Glutamatergic neuron (in vitro differentiated cells): ENCODE data around the gene B3GAT1. TPM values are rescaled to one million over a fixed set of nuclear protein-coding genes. Genes with fewer than 3 reads are reported as not detected.
A peak's percentile ranks its signal among the peaks of the same experiment; 100 is the strongest.

Source experiments
- DNase-seq: peaks from one replicate; pipeline ENCODE4 v3.0.0; 2022
- H3K27ac Mint-ChIP-seq: one replicate; pipeline ENCODE4 v1.8.0; 2020; ENCODE audit warnings: mild to moderate bottlenecking, mixed read lengths, inconsistent platforms; ENCODE audit not compliant: unreplicated experiment
- H3K27me3 Mint-ChIP-seq: one replicate; pipeline ENCODE4 v1.8.0; 2020; ENCODE audit warnings: mild to moderate bottlenecking, moderate library complexity, mixed read lengths, inconsistent platforms; ENCODE audit not compliant: unreplicated experiment
- H3K36me3 Mint-ChIP-seq: one replicate; pipeline ENCODE4 v1.8.0; 2020; ENCODE audit warnings: mild to moderate bottlenecking, mixed read lengths, inconsistent platforms; ENCODE audit not compliant: unreplicated experiment
- H3K4me1 Mint-ChIP-seq: one replicate; pipeline ENCODE4 v1.8.0; 2020; ENCODE audit warnings: mild to moderate bottlenecking, low read depth, mixed read lengths, inconsistent platforms; ENCODE audit not compliant: unreplicated experiment
- H3K4me3 Mint-ChIP-seq: one replicate; pipeline ENCODE4 v1.8.0; 2020; ENCODE audit warnings: mild to moderate bottlenecking, mixed read lengths, inconsistent platforms; ENCODE audit not compliant: unreplicated experiment
- H3K9me3 Mint-ChIP-seq: one replicate; pipeline ENCODE4 v1.8.0; 2020; ENCODE audit warnings: mild to moderate bottlenecking, moderate library complexity, mixed read lengths, inconsistent platforms; ENCODE audit not compliant: unreplicated experiment
- total RNA-seq: library from RNA; stranded (reverse); fragmentation: NEBNext Ultra II Directional; extraction: Animal tissue kit (Norgen Biotek cat#: 25700); gene quantifications from one replicate; pipeline ENCODE4 v1.2.1, GENCODE V29; 2021; ENCODE audit not compliant: unreplicated experiment
- TF ChIP-seq, protein P1 (sequence below): fragments of 200-600 bp; sonication (generic); IDR thresholded peaks from one replicate; pipeline ENCODE4 v1.5.0; 2021; ENCODE audit not compliant: partially characterized antibody, unreplicated experiment

B3GAT1 gene
- total RNA-seq, 1 donor from 2014 or later: 240 TPM

DNA sequence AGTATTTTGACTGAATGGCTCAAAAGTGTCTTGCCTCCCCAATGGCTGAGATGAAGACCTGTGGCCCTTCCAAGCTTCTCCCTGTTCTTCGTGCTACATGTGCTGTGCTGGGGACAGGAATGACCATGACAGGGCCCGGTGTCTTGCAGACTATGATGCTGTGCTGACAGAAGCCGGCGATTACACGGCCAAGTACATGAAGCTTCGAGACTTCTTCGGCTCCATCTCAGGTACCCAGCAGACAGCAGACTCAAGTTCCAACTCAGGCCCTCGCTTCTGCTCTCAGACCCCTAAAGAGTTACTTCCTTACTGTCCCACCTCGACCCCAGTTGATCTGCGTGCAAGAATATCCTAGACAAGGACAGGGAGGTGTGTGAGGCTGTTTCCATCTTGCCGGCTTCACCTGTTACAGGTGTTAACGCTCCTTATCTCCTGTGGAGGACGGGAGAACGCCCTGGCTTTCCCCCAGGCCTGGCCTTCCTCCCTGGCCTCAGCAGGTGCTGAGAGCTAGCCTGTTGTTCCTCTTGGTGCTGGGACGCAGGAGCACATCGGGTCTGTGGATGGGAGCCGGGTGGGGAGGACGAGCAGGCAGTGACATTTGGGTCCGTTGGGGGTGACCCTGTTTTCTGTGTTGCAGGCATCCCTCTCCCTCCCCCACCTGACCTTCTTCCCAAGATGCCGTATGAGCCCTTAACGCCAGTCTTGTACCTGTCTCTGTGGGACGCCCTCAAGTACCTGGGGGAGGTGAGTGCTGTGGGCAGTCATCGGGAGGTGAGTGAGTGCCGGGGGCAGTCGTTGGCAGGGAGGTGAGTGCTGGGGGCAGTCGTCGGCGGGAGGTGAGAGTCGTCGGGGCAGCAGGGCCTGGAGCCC, 42.2 kb downstream of the B3GAT1 start:
- Mint-ChIP-seq H3K36me3 (no peaks in the 10 kb centered on the region), H3K27me3 (peaks cover 19% of the 10 kb centered on the region), H3K4me1 (peaks cover 12% of the 10 kb centered on the region), H3K9me3 (peaks cover 32% of the 10 kb centered on the region), H3K4me3 (no peak overlapping the region), H3K27ac (no peak overlapping the region)
- TF ChIP-seq, protein P1, sequence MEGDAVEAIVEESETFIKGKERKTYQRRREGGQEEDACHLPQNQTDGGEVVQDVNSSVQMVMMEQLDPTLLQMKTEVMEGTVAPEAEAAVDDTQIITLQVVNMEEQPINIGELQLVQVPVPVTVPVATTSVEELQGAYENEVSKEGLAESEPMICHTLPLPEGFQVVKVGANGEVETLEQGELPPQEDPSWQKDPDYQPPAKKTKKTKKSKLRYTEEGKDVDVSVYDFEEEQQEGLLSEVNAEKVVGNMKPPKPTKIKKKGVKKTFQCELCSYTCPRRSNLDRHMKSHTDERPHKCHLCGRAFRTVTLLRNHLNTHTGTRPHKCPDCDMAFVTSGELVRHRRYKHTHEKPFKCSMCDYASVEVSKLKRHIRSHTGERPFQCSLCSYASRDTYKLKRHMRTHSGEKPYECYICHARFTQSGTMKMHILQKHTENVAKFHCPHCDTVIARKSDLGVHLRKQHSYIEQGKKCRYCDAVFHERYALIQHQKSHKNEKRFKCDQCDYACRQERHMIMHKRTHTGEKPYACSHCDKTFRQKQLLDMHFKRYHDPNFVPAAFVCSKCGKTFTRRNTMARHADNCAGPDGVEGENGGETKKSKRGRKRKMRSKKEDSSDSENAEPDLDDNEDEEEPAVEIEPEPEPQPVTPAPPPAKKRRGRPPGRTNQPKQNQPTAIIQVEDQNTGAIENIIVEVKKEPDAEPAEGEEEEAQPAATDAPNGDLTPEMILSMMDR: no peak
- DNase-seq: peak; percentile 6

DNA sequence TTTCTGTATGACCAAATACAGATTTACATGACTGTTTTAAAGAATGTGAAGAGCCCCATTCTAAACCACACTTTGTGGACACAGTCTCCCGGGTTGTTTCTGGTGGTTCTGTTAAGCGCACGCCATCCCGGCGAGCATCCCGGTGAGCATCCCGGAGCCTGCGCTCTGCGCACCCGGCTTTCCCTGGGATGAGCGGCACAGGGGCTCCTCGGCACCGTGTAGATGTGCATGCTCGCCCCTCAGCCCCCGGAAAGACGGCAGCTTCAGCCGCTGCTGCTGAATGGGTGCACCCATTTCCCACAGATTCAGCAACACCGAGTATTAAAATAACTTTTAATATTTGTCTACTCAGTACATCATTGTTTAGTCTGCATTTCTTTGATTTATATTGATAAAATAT, 44.3 kb downstream of the B3GAT1 start:
- no peak for DNase-seq
- H3K36me3 Mint-ChIP-seq: no peaks in the 10 kb centered on the region
- H3K4me3 Mint-ChIP-seq: no peak overlapping the region
- peaks cover 10% of the 10 kb centered on the region for H3K27me3 Mint-ChIP-seq
- peaks cover 6% of the 10 kb centered on the region for H3K4me1 Mint-ChIP-seq
- peak overlapping the region; percentile 12 for H3K27ac Mint-ChIP-seq
- TF ChIP-seq, protein P1: no peak
- H3K9me3 Mint-ChIP-seq: peaks cover 20% of the 10 kb centered on the region

DNA sequence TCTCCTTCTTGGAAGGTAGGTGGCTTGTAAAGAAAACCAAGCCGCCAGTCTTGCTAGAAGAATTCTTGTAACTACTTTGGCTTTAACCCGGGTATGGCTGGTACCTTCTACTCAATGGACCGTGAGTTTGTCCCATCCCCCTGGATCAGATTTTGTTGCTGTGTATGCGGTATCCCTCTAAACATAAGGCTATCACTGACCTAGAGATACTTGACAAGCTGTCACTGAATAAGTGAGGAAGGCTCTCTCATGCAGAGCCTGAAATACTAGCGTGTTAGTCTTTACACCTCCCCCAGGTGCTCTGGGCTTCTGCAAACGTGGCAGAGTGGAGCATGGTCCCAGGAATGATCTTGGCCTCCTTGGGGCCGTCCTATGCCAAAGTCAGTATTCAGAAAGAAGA, 45.8 kb downstream of the B3GAT1 start:
- H3K27ac Mint-ChIP-seq: no peak overlapping the region
- TF ChIP-seq, protein P1: no peak
- peaks cover 6% of the 10 kb centered on the region for H3K36me3 Mint-ChIP-seq
- H3K4me1 Mint-ChIP-seq: peaks cover 10% of the 10 kb centered on the region
- peaks cover 16% of the 10 kb centered on the region for H3K9me3 Mint-ChIP-seq
- DNase-seq: no peak
- peaks cover 8% of the 10 kb centered on the region for H3K27me3 Mint-ChIP-seq
- H3K4me3 Mint-ChIP-seq: no peak overlapping the region

DNA sequence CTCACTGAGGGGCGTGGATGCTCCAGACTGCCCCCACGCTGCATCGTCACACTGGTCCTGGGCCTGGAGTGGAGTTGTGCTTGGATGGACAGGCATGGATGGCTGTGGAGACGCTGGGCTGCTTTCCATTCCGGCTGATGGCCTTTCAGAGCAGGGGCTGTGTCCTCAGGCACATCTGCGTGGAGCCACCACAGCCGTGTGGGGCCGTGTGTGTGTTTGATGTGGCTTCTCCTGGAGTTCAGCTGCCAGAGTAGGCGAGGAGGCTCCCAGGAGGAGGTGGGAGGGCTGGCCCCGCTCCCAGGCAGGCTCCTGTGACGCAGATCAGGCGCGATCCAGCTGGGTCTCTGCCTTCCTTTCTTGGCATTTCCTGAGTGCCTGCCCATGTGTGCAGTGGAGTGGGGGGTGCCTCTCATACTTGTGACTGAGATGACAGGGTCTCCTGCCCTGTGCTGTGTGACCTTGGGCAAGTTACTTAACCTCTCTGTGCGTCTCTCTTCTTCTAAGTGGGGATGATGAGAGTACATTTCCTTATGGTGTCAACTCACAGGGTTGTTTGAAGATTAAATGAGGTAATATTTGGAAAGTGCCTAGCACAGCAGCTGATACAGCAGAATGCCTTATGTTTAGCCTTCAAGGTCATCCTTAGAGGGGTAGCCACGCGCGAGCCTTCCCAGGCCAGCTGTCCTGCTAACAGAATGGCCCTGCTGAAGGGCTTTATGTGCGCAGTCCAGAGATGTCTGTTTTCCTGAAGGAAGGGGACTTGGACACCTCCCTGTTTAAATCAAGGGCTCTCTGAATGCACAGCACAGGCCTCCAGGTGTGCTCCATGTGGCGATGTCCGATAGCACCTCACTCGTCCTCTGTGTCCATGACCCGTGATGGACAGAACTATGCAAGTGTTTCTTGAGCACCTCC, 46.8 kb downstream of the B3GAT1 start:
- TF ChIP-seq, protein P1: no peak
- H3K27me3 Mint-ChIP-seq: peaks cover 2% of the 10 kb centered on the region
- peaks cover 9% of the 10 kb centered on the region for H3K4me1 Mint-ChIP-seq
- H3K9me3 Mint-ChIP-seq: peaks cover 11% of the 10 kb centered on the region
- peaks cover 6% of the 10 kb centered on the region for H3K36me3 Mint-ChIP-seq
- peak; percentile 22 for DNase-seq
- H3K27ac Mint-ChIP-seq: no peak overlapping the region
- no peak overlapping the region for H3K4me3 Mint-ChIP-seq

DNA sequence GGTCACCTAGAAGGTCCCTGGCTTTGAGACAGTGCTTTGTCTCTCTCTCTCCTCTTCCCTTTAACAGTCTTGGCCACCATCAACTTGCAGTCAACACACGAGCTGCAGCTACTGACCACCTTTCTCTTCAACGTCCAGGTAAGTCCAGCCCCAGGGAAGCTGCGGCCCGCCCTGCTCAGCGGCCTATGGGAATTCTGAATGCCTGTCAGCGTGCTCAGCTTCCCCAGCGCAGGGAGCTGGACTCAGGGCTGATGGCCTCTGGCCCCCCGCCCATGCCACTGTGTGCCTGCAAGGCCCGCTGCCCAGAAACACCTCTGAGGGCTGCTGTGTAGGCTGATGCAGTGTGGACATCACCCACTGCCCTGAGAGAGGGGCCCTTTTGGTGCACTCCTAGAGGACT, 47.8 kb downstream of the B3GAT1 start:
- TF ChIP-seq, protein P1: no peak

More for the DNA sequence above, 47.8 kb downstream of the B3GAT1 start:
- Mint-ChIP-seq H3K4me1 (peaks cover 14% of the 10 kb centered on the region), H3K27me3 (peaks cover 5% of the 10 kb centered on the region), H3K27ac (no peak overlapping the region), H3K9me3 (peaks cover 9% of the 10 kb centered on the region), H3K36me3 (peaks cover 6% of the 10 kb centered on the region), H3K4me3 (no peak overlapping the region)
- DNase-seq: peak; percentile 12
